GM10266 (cell line): ENCODE measurements around the gene ZBTB33.
A peak's percentile ranks its signal among the peaks of the same experiment; 100 is the strongest.

ENCODE experiments used
- DNase-seq: peaks from one replicate; pipeline ENCODE4 v3.0.0; 2012; ENCODE audit errors: extremely low spot score
- TF ChIP-seq, protein P1 (sequence below): IDR thresholded peaks from 2 replicates; pipeline ENCODE4 v1.5.1; 2012; ENCODE audit warnings: mild to moderate bottlenecking, low read depth; ENCODE audit not compliant: control insufficient read depth, insufficient read depth; ENCODE audit errors: missing control alignments

ZBTB33 gene, protein sequence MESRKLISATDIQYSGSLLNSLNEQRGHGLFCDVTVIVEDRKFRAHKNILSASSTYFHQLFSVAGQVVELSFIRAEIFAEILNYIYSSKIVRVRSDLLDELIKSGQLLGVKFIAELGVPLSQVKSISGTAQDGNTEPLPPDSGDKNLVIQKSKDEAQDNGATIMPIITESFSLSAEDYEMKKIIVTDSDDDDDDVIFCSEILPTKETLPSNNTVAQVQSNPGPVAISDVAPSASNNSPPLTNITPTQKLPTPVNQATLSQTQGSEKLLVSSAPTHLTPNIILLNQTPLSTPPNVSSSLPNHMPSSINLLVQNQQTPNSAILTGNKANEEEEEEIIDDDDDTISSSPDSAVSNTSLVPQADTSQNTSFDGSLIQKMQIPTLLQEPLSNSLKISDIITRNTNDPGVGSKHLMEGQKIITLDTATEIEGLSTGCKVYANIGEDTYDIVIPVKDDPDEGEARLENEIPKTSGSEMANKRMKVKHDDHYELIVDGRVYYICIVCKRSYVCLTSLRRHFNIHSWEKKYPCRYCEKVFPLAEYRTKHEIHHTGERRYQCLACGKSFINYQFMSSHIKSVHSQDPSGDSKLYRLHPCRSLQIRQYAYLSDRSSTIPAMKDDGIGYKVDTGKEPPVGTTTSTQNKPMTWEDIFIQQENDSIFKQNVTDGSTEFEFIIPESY

DNA sequence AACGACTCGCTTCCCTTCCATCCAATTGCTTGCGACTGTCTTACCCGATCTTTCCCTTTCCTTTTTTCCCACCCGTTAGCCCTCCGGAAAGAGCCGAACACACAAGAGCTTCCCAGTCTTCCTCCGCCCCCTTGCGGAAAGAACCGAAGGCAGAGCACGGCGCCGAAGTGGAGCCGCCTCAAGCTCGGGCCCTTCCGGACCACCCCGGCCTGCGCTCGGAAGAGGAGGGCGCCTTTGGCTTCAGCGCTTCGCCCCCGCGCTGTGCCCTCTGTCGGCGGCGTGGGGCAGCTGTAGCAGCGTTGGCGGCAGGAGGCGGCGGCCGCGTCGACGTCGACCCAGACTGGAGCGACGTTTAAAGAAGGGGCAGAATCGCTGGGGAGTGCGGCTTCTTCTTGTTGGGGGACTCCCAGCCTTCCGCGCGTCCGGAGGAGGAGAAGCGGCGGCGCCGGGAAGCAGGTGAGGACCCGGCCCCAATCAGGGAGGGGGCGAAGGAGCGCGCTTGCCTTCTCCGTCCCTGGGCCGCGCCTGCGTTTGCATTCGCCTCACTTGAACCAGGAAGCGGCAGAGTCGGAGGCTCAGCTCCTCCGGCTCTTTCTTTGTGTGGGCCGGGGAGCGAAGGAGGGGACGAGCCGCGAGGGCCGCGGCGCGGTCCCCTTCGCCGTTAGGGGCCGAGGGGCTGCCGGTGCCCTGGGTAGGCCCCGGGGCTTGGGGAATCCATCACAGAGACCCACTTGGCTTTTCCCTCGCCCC is at the start of gene ZBTB33:
TSS of gene ZBTB33 (plus strand) at position 291 of the 750 bp plus-strand sequence. CDS start 2,604 bp downstream, outside the sequence.
- peak; percentile 80 for DNase-seq
- TF ChIP-seq, protein P1, sequence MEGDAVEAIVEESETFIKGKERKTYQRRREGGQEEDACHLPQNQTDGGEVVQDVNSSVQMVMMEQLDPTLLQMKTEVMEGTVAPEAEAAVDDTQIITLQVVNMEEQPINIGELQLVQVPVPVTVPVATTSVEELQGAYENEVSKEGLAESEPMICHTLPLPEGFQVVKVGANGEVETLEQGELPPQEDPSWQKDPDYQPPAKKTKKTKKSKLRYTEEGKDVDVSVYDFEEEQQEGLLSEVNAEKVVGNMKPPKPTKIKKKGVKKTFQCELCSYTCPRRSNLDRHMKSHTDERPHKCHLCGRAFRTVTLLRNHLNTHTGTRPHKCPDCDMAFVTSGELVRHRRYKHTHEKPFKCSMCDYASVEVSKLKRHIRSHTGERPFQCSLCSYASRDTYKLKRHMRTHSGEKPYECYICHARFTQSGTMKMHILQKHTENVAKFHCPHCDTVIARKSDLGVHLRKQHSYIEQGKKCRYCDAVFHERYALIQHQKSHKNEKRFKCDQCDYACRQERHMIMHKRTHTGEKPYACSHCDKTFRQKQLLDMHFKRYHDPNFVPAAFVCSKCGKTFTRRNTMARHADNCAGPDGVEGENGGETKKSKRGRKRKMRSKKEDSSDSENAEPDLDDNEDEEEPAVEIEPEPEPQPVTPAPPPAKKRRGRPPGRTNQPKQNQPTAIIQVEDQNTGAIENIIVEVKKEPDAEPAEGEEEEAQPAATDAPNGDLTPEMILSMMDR, result peak; percentile 65

DNA sequence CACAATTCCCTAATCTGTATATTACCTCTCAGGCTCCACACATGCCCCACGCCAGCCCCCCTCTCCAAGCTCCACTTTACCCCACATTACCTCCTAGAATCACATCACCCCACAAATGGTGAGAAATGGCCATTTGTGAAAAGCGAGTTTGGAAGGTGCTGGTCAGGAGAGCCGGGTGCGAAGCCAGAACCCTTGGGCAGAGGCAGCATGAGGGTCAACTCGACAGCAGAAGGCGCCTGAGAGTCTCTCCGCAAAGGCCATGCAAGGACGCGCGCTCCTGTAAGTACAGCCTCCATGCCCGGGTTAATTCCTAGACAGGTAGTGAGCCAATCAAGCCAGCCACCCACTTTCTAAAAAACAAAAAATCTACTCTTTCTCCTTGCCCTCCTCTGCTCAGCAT is 49.8 kb upstream of the ZBTB33 start:
- DNase-seq, result no peak
- TF ChIP-seq, protein P1, result no peak

DNA sequence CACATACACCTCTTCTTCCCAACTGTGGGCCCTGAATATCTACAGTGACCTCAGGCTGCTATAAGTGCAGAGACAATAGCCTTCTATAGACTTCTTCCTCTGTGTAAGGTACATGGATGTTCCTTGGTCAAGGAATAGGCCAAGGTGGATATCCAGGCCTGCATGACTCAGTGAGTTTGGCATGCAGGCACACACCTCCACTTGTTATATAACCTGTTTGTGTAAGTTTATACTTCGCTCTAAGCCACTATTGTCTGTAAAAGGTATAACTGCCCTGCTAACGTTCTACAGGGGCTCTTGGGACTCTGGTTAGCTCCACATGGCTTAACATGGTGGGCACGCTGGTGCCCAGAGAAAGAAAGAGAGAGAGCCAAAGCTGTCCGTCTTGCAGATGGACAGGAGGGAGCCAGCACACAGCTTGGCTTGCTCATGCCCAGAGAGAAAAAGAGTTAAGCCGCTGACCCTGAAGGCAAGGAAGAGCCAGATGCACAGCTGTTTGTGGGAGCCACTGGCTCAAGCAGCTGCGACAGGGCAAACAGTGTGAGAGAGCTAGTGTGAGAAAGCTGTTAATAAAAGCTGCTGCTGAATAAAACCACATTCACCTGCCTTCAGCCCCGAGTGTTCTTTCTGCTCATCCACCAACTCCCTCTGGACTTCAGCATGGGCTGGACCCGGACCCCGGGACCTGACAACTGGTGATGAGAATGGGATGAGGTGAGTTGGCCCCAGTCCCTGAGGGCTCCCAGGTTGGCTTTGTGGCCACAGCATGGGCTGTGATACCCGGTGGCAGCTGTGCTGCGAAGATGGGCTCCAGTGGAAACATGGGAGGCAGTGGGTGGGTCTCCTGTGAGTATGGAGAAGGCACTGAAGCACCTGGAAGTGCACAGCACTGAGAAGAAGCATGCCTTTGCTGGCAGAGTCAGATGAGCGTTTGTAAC is 44.5 kb upstream of the ZBTB33 start:
- TF ChIP-seq, protein P1, result no peak
- DNase-seq, result no peak

DNA sequence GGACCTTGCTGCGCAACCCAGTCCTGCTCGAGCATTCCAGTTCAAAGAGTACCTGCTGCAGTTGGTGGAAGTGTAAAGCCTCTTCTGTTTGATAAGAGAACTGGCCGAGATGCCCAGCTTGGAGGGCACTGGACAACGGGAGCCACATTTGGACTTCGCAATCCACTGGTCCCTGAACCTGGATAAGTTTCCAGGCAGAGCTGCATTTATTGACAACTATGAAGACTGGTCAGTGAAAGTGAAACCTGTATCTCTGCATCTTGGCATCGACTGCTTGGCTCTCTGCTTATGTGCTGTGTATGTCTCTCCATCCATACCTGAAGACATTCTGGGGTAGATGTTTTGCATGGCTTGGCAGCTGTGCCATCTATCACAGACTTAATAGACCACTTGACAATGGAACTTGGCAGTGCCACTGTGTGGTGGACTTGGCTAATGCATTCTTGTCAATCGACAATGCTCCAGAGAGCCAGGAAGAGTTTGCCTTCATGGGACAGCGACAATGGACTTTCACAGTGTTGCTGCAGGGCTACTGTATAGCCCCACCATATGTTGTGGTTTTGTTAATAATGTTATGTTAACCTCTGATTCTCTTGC is 43.5 kb upstream of the ZBTB33 start:
- no peak for DNase-seq
- TF ChIP-seq, protein P1, result no peak

DNA sequence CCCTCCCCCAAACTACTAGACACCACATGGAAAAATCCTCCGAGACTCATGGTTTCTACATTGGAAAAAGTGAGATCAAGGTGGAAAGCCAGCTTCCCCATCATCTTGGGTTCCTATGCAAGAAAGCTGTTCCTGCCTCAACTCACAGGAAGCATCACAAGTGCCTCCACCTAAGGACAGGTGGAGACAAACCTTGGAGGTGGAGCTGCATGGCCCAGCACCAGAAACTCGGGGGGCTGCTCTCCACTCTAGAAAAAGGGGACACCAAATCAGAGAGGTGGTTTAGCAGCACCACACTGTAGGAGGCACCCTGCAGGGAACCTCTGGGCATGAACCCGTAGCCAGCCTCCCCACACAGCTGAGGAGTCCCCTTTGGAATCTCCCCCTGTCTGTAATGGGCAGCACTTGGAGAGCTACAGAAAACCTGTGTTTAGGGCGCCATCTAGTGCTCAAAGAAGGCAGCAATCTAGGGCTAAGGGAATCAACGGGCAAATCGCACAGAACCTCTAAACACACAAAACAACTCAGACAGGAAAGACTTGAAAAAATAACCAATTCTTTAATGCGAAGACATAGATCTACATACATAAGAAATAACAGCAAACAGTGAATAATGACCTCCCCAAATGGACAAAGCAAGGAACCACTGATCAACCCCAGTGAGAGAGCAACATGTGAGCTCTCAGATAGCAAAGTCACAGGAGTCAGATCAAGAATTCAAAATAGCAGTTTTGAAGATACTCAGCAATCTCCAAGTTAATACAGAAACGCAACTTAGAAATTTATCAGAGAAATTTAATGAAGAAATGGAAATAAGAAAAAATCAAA is 37.0 kb upstream of the ZBTB33 start:
- TF ChIP-seq, protein P1, result peak; percentile 69
- peak; percentile 43 for DNase-seq
